Measurements from ENCODE around the gene CEP70. TPM values are rescaled to one million over a fixed set of nuclear protein-coding genes. Genes with fewer than 3 reads are reported as not detected.

The CEP70 gene
- 9.8 to 13.1 TPM (median 11.6 TPM) in 5 replicates for total RNA-seq (2022; extraction: Qiagen RNA extraction)

GRCh38 chr3:138594150-138594934 is at the start of gene CEP70:
Gene CEP70, minus strand, starts transcription at chr3:138594260. Its CDS starts 21,333 bp downstream, at chr3:138572927.

GRCh38 chr3:138608322-138609135 is 14.5 kb upstream of the CEP70 start, which contains the start of gene FAIM:
Gene FAIM, plus strand, starts transcription at chr3:138608771. Its CDS starts 10,956 bp downstream, at chr3:138619727.

Other genes with a start within 250 kb of the CEP70 start
- 7.8 to 11.0 TPM (median 9.5 TPM) in 5 replicates for gene MRAS, start 245.7 kb downstream of the CEP70 start, total RNA-seq (2022; extraction: Qiagen RNA extraction)
- 0.36 to 0.79 TPM (median 0.52 TPM) in 5 replicates for gene ESYT3, start 159.6 kb downstream of the CEP70 start, total RNA-seq (2022; extraction: Qiagen RNA extraction)
- gene FAIM, start 14.5 kb upstream of the CEP70 start, total RNA-seq (2022; extraction: Qiagen RNA extraction): 32.8 to 38.8 TPM (median 35.8 TPM) in 5 replicates
- 14.9 to 20.0 TPM (median 18.7 TPM) in 5 replicates for gene PIK3CB, start 240.7 kb upstream of the CEP70 start, total RNA-seq (2022; extraction: Qiagen RNA extraction)